ENCODE measurements around the gene DMP1.

GRCh38 chr4:87698394-87698793 lies 48.3 kb downstream of the DMP1 start:
- TF ChIP-seq POLR2A (IDR thresholded peaks at IDR 0.05), result no peak
- no peak for TF ChIP-seq CTCF (IDR thresholded peaks at IDR 0.05)

All from testis (tissue), 2 donors.